K562 (cell line): ENCODE data around the gene PLCB4. TPM values are rescaled to one million over a fixed set of nuclear protein-coding genes. Genes with fewer than 3 reads are reported as not detected.
A peak's percentile ranks its signal among the peaks of the same experiment; 100 is the strongest.

ENCODE experiments used
- ATAC-seq: fragments of 200-7000 bp; cut with Tn5 transposase; 3 replicates; pipeline ENCODE4 v1.9.1; 2020; ENCODE audit warnings: moderate library complexity
- BruUV-seq: library from RNA; stranded (reverse); fragments of 400-500 nt; replicated peaks from 2 replicates; lab custom pipeline; 2021; lab: Mats Ljungman, UMichigan
- CTCF ChIA-PET: fragments of 300-600 bp; formaldehyde crosslinking; extraction: SDS; loops from one replicate; lab custom pipeline; 2021; ENCODE audit warnings: low intra/inter-chr PET ratio; lab: Yijun Ruan, JAX
- POLR2A ChIA-PET: fragments of 300-600, 350-650 bp; sonication (Branson Sonifier 250); formaldehyde crosslinking; extraction: SDS; loops from one replicate; lab custom pipeline; 2021; ENCODE audit warnings: antibody characterized with exemption, inconsistent platforms; lab: Yijun Ruan, JAX
- DNase-seq, 4 experiments: peaks; one replicate each; pipeline versions ENCODE4 v3.0.0 to v3.0.0-alpha.2; 2011 to 2018; ENCODE audit warnings: low spot score in 3 of 4, mixed read lengths in 3 of 4; ENCODE audit errors: extremely low read depth in 1 of 4
- FAIRE-seq: peaks from 2 replicates; lab custom pipeline; 2011; peaks lifted over from hg19 to GRCh38; lab: Jason Lieb, UNC
- H2AFZ ChIP-seq: 2 replicates; pipeline ENCODE4 v1.6.0; 2011; ENCODE audit warnings: low read depth, low read length, control low read depth, inconsistent platforms
- H3K27ac ChIP-seq: fragments of 200-600 bp; 3 replicates; pipeline ENCODE4 v1.8.0; 2011; ENCODE audit warnings: low read depth, mild to moderate bottlenecking, control low read depth, inconsistent platforms, low read length, moderate library complexity, mixed read lengths; ENCODE audit errors: extremely low read depth
- H3K27me3 ChIP-seq, 2 experiments: fragments of 300-600 bp in 1 of 2; 2 replicates in 1 of 2; 3 replicates in 1 of 2; pipeline versions ENCODE4 v1.6.0 to v1.8.0; 2011; ENCODE audit warnings: inconsistent platforms in 2 of 2, low read length in 2 of 2, mild to moderate bottlenecking in 1 of 2, mixed read lengths in 1 of 2, moderate library complexity in 1 of 2; ENCODE audit not compliant: control insufficient read depth in 2 of 2, insufficient read depth in 2 of 2
- H3K36me3 ChIP-seq: fragments of 300-600 bp; 3 replicates; pipeline ENCODE4 v1.8.0; 2011; ENCODE audit warnings: mild to moderate bottlenecking, low read length, inconsistent platforms; ENCODE audit not compliant: control insufficient read depth, insufficient read depth
- H3K4me1 ChIP-seq, 2 experiments: fragments of 200-600 bp in 1 of 2; replicated peaks in 1 of 2; 2 replicates in 1 of 2; 3 replicates in 1 of 2; pipeline versions ENCODE4 v1.5.1 to v1.8.0; 2011; ENCODE audit warnings: inconsistent platforms in 2 of 2, low read length in 2 of 2, mild to moderate bottlenecking in 1 of 2, mixed read lengths in 1 of 2, moderate library complexity in 1 of 2; ENCODE audit not compliant: control insufficient read depth in 2 of 2, insufficient read depth in 2 of 2
- H3K4me2 ChIP-seq: 2 replicates; pipeline ENCODE4 v1.6.1; 2011; ENCODE audit warnings: low read length, control low read depth, inconsistent platforms, mixed read lengths; ENCODE audit not compliant: insufficient read depth
- H3K4me3 ChIP-seq: fragments of 200-600 bp; sonication (generic), shearing (Covaris generic); 2 replicates; pipeline ENCODE4 v1.5.1; 2016; ENCODE audit warnings: control low read depth, inconsistent platforms
- H3K79me2 ChIP-seq: fragments of 200-600 bp; 3 replicates; pipeline ENCODE4 v1.8.0; 2011; ENCODE audit warnings: low read length, inconsistent platforms; ENCODE audit not compliant: control insufficient read depth, insufficient read depth
- H3K9ac ChIP-seq, 2 experiments: 2 replicates each; pipeline versions ENCODE4 v1.6.0 to v1.6.1; 2011; ENCODE audit warnings: low read depth in 2 of 2, low read length in 2 of 2, control low read depth in 1 of 2, inconsistent platforms in 1 of 2, mild to moderate bottlenecking in 1 of 2, mixed read lengths in 1 of 2; ENCODE audit not compliant: insufficient read depth in 1 of 2
- H3K9me1 ChIP-seq: one replicate; pipeline ENCODE4 v1.6.0; 2011; ENCODE audit warnings: inconsistent platforms, mild to moderate bottlenecking, low read length, moderate library complexity; ENCODE audit not compliant: control insufficient read depth, insufficient read depth
- H3K9me3 ChIP-seq: replicated peaks from 2 replicates; pipeline ENCODE4 v1.5.1; 2011; ENCODE audit warnings: low read depth, low read length, inconsistent platforms; ENCODE audit not compliant: control insufficient read depth, insufficient read depth
- H4K20me1 ChIP-seq: replicated peaks from 2 replicates; pipeline ENCODE4 v1.6.1; 2011; ENCODE audit warnings: low read length, inconsistent platforms, mixed read lengths; ENCODE audit not compliant: control insufficient read depth, insufficient read depth
- ARID1B ChIP-seq: fragments of 450-650 bp; IDR thresholded peaks from 2 replicates; pipeline ENCODE4 v1.6.1; 2016; ENCODE audit warnings: antibody characterized with exemption, mild to moderate bottlenecking, inconsistent platforms
- CBX2 ChIP-seq: fragments of 200-600 bp; sonication (generic); IDR thresholded peaks from one replicate; pipeline ENCODE4 v1.6.1; 2012; ENCODE audit warnings: mild to moderate bottlenecking, low read length, inconsistent platforms; ENCODE audit not compliant: insufficient read depth, poor library complexity, severe bottlenecking
- COPS2 ChIP-seq: fragments of 450-650 bp; conservative IDR thresholded peaks from 2 replicates; pipeline ENCODE4 v1.6.1; 2016; ENCODE audit warnings: mild to moderate bottlenecking, moderate library complexity
- DACH1 ChIP-seq: fragments of 450-650 bp; IDR thresholded peaks from 2 replicates; pipeline ENCODE4 v1.6.1; 2018; ENCODE audit not compliant: partially characterized antibody
- ESRRA ChIP-seq: fragments of 450-650 bp; IDR thresholded peaks from 2 replicates; pipeline ENCODE4 v1.6.1; 2014; ENCODE audit warnings: low read depth, mild to moderate bottlenecking, moderate library complexity, borderline replicate concordance
- GTF2E2 ChIP-seq: fragments of 200-800 bp; sonication (Bioruptor generic); IDR thresholded peaks from 2 replicates; pipeline ENCODE4 v1.6.1; 2016; ENCODE audit warnings: missing genetic modification characterization, missing compliant biosample characterization
- MAFG ChIP-seq: fragments of 450-650 bp; conservative IDR thresholded peaks from 2 replicates; pipeline ENCODE4 v1.6.1; 2016; ENCODE audit warnings: missing genetic modification characterization, missing compliant biosample characterization
- MTA2 ChIP-seq: fragments of 450-650 bp; IDR thresholded peaks from 2 replicates; pipeline ENCODE4 v1.6.1; 2016; ENCODE audit warnings: low read depth
- NFE2 ChIP-seq: IDR thresholded peaks from 2 replicates; pipeline ENCODE4 v1.6.1; 2014; ENCODE audit warnings: antibody characterized with exemption, low read depth
- PHB2 ChIP-seq: fragments of 450-650 bp; IDR thresholded peaks from 2 replicates; pipeline ENCODE4 v1.6.1; 2017; ENCODE audit warnings: low read depth
- WGBS: fragments of 100-300 bp; shearing (Covaris generic); methylation state at CpG from one replicate; pipeline ENCODE4 v1.1.6; 2016; ENCODE audit warnings: low coverage, mixed read lengths; ENCODE audit not compliant: insufficient coverage; ENCODE audit errors: missing lambda C conversion rate; 5-methylcytosine and 5-hydroxymethylcytosine counted together
- in situ Hi-C: fragments of 300-500 bp; cut with MboI; formaldehyde crosslinking; loops from 4 replicates; pipeline ENCODE4 v1.15.0; 2018; ENCODE audit warnings: inconsistent platforms, mixed read lengths
- intact Hi-C: fragments of 100-400 bp; cut with micrococcal nuclease; formaldehyde crosslinking; loops from 2 replicates; pipeline ENCODE4 v1.14.2; 2022
- polyA plus RNA-seq, 8 experiments: library from polyadenylated mRNA; depleted of rRNA in 4 of 8; stranded (reverse) in 5 of 8; unstranded in 3 of 8; fragments of >200 nt; fragmentation: Nextera tagmentation in 2 of 8; fragmentation: Illumina TruSeq in 1 of 8; extraction: Ambion mirVana in 2 of 8; extraction: Trizol in 1 of 8; gene quantifications; 2 replicates each; pipeline versions ENCODE4 v1.2.1 to v1.2.3, GENCODE V29; 2011 to 2014; ENCODE audit warnings: inconsistent platforms in 1 of 8, missing spikeins in 1 of 8
- total RNA-seq, 7 experiments: library from RNA; depleted of rRNA in 6 of 7; stranded (reverse); fragments of >200 nt in 6 of 7; fragmentation: Illumina TruSeq in 2 of 7; extraction: Trizol in 2 of 7; gene quantifications; 2 replicates each; pipeline versions ENCODE4 v1.2.1 to v1.2.3, GENCODE V29; 2011 to 2021; ENCODE audit warnings: low replicate concordance in 1 of 7
- TF ChIP-seq, protein P1 (sequence below): sonication (generic); formaldehyde crosslinking; IDR thresholded peaks from 2 replicates; pipeline ENCODE4 v1.8.0; 2022; ENCODE audit warnings: mild to moderate bottlenecking, missing genetic modification reagents

PLCB4 gene
- total and polyA plus RNA-seq, 9 of the 15 experiments (the other 6 are each of a cell fraction or from before 2014, with no cell fraction given), result 0.20 to 2.9 (median 0.52) TPM

DNA sequence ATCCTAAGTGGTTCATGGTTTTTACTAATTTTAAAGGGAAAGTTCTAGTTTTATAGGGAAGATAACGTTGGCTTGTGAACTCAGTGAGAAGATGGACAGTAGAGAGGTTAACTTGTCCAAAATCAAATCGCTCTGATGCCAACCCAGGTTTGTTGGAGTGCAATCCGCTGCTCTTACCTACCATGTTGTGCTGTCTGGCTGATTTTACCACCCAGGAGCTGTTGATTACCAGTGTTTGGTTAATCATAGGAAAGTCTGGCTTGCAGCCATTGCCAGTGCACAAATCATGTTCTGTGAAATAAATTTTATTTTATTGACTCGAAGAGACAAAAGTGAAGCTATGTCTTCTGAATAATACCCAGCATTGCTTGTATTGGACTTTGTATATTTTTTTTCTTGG lies 92.4 kb downstream of the PLCB4 start (continued):
- TF ChIP-seq MTA2 (no peak), CBX2 (no peak), PHB2 (no peak), GTF2E2 (tag) (no peak), ESRRA (no peak), COPS2 (no peak), ARID1B (no peak), DACH1 (no peak)
- TF ChIP-seq, all 486 proteins: peak for 0

DNA sequence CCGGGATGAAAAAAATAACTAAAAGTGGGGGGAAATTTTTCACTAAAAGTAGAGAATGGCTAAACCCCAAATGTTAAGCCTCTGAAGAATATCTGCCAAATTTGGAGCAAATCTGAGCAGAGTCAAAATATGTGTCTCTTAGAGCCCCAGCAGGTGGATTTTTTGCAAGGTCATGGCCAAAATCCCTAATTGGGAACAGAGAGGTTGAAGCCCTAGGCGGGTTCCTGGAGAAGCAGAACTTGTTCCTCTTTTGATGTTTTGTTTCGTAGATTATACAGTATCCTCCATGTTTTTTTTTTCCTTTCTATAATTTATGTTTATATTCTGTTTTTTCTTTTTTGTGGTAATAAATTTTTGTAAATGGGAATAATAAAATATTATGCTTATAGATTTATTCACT lies 94.4 kb downstream of the PLCB4 start:
- no peak for FAIRE-seq
- no peak for ATAC-seq
- TF ChIP-seq, protein P1, sequence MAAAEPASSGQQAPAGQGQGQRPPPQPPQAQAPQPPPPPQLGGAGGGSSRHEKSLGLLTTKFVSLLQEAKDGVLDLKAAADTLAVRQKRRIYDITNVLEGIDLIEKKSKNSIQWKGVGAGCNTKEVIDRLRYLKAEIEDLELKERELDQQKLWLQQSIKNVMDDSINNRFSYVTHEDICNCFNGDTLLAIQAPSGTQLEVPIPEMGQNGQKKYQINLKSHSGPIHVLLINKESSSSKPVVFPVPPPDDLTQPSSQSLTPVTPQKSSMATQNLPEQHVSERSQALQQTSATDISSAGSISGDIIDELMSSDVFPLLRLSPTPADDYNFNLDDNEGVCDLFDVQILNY (CRISPR knock-in tag), result no peak
- TF ChIP-seq MAFG (peak; percentile 45; the same call in 1 of the 2 replicates), NFE2 (0 out of 2 replicates have a peak, but pooled peaks have one; percentile 29)

More for the DNA sequence above, 94.4 kb downstream of the PLCB4 start:
- ChIA-PET POLR2A (no interaction called here), CTCF (no interaction called here)
- H3K9me3 ChIP-seq, result no peaks in the 10 kb centered on the region
- in situ Hi-C loops (no loop called here), intact Hi-C loops (no loop called here)
- H3K27me3 ChIP-seq, result no peaks in the 10 kb centered on the region
- BruUV-seq, result no TSS peak
- H3K4me2 ChIP-seq, result no peak overlapping the region
- H3K36me3 ChIP-seq, result no peaks in the 10 kb centered on the region
- no peaks in the 10 kb centered on the region for H3K79me2 ChIP-seq
- no peaks in the 10 kb centered on the region for H3K9me1 ChIP-seq
- H4K20me1 ChIP-seq, result no peaks in the 10 kb centered on the region
- WGBS, result 33% methylated on average over 1 of the region's 3 CpGs
- no peaks in the 10 kb centered on the region; a peak in 1 of 5 replicates for H3K4me1 ChIP-seq
- H3K4me3 ChIP-seq, result no peak overlapping the region
- H3K27ac ChIP-seq, result no peak overlapping the region
- no peak overlapping the region for H3K9ac ChIP-seq
- H2AFZ ChIP-seq, result no peak overlapping the region
- DNase-seq, result no peak
